OCI-LY3 (cell line): Measurements from ENCODE around the gene ITGB8.

Source experiments
- H2AFZ ChIP-seq: fragments of 200-600, 300-600 bp; shearing (Covaris generic); 2 replicates; pipeline ENCODE4 v1.6.0; 2014; ENCODE audit warnings: antibody characterized with exemption, low read depth, low read length
- H3K27ac ChIP-seq: fragments of 200-600, 300-600 bp; sonication (generic); 2 replicates; pipeline ENCODE4 v1.5.1; 2014; ENCODE audit warnings: mild to moderate bottlenecking, low read length, moderate library complexity, mixed read lengths
- H3K27me3 ChIP-seq: fragments of 200-600, 300-600 bp; sonication (generic); 2 replicates; pipeline ENCODE4 v1.6.1; 2014; ENCODE audit warnings: low read depth, low read length, mixed read lengths
- H3K36me3 ChIP-seq: fragments of 200-600, 300-600 bp; sonication (generic); replicated peaks from 2 replicates; pipeline ENCODE3; 2014; ENCODE audit warnings: low read depth, low read length, mixed read lengths
- H3K4me1 ChIP-seq: fragments of 300-600, 200-600 bp; sonication (generic); 2 replicates; pipeline ENCODE4 v1.6.1; 2014; ENCODE audit warnings: low read length, mixed read lengths
- H3K4me2 ChIP-seq: fragments of 200-600, 300-600 bp; sonication (generic); 2 replicates; pipeline ENCODE4 v1.6.1; 2014; ENCODE audit warnings: low read length, mixed read lengths
- H3K4me3 ChIP-seq: fragments of 300-600, 200-600 bp; sonication (generic); 2 replicates; pipeline ENCODE4 v1.5.1; 2014; ENCODE audit warnings: antibody characterized with exemption, mild to moderate bottlenecking, low read length, moderate library complexity
- H3K79me2 ChIP-seq: fragments of 300-600, 200-600 bp; shearing (Covaris generic); 2 replicates; pipeline ENCODE4 v1.6.1; 2014; ENCODE audit warnings: mild to moderate bottlenecking, low read length, mixed read lengths
- H3K9ac ChIP-seq: fragments of 300-600, 200-600 bp; shearing (Covaris generic); 2 replicates; pipeline ENCODE4 v1.6.0; 2014; ENCODE audit warnings: mild to moderate bottlenecking, low read length, moderate library complexity
- H3K9me3 ChIP-seq: fragments of 200-600, 300-600 bp; shearing (Covaris generic); 2 replicates; pipeline ENCODE4 v1.6.1; 2014; ENCODE audit warnings: low read length, mixed read lengths; ENCODE audit not compliant: insufficient read depth
- H4K20me1 ChIP-seq: fragments of 200-600, 300-600 bp; sonication (generic); 2 replicates; pipeline ENCODE4 v1.6.1; 2016; ENCODE audit warnings: low read length, mixed read lengths; ENCODE audit not compliant: insufficient read depth
- EZH2phosphoT487 ChIP-seq: fragments of 200-600 bp; shearing (Covaris generic); IDR thresholded peaks from 2 replicates; pipeline ENCODE4 v1.6.1; 2018; ENCODE audit warnings: antibody characterized with exemption, mixed run types, low read depth
- TF ChIP-seq, protein P1 (sequence below): fragments of 200-600, 300-600 bp; sonication (generic); IDR thresholded peaks from 2 replicates; pipeline ENCODE4 v1.5.1; 2014; ENCODE audit warnings: antibody characterized with exemption, low read length, low read depth

ITGB8 gene

DNA sequence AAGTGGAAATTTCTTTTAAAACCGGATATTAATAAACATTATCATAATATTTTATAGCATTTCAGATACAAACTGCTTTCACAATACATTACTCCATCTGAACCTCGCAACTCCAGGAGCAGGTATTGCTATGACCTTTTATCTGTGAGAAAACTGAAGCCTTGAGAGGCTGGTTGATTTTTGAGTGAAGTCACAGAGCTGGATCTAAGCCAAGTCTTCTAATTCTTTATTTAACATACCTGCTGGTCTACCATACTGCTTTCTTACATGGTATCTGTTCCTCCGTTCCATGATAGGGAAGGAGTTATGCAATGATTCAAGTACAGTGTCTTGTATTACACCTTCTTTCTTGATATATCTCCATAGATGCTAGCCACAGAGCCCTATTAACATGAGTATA lies 37.4 kb upstream of the ITGB8 start:
- TF ChIP-seq, protein P1, sequence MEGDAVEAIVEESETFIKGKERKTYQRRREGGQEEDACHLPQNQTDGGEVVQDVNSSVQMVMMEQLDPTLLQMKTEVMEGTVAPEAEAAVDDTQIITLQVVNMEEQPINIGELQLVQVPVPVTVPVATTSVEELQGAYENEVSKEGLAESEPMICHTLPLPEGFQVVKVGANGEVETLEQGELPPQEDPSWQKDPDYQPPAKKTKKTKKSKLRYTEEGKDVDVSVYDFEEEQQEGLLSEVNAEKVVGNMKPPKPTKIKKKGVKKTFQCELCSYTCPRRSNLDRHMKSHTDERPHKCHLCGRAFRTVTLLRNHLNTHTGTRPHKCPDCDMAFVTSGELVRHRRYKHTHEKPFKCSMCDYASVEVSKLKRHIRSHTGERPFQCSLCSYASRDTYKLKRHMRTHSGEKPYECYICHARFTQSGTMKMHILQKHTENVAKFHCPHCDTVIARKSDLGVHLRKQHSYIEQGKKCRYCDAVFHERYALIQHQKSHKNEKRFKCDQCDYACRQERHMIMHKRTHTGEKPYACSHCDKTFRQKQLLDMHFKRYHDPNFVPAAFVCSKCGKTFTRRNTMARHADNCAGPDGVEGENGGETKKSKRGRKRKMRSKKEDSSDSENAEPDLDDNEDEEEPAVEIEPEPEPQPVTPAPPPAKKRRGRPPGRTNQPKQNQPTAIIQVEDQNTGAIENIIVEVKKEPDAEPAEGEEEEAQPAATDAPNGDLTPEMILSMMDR, result no peak
- TF ChIP-seq EZH2phosphoT487, result no peak
- H3K9ac ChIP-seq, result no peak overlapping the region
- peaks cover 47% of the 10 kb centered on the region for H3K4me1 ChIP-seq
- H3K4me2 ChIP-seq, result no peak overlapping the region
- no peaks in the 10 kb centered on the region for H3K27me3 ChIP-seq
- H3K79me2 ChIP-seq, result no peaks in the 10 kb centered on the region
- H2AFZ ChIP-seq, result no peak overlapping the region
- H3K9me3 ChIP-seq, result 0 out of 2 replicates have a peak, but pooled peaks cover 3% of the 10 kb centered on the region
- no peak overlapping the region for H3K27ac ChIP-seq
- peaks cover 17% of the 10 kb centered on the region for H3K36me3 ChIP-seq
- H3K4me3 ChIP-seq, result no peak overlapping the region
- no peaks in the 10 kb centered on the region for H4K20me1 ChIP-seq

DNA sequence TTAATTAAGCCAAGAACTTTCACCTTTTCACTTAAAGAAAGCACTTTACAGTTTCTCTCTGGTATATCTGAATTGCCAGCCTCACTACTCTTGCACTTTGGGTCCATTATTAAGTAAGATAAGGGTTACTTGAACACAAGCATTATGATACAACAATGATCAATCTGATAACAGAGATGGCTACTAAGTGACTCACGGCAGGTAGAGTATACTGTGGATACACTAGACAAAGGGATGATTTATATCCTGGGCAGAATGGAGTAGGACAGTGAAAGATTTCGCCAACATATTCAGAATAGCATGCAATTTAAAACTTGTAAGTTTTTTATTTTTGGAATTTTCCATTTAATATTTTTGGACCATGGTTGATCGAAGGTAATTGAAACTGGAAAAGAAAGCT lies 34.3 kb upstream of the ITGB8 start:
- Histone ChIP-seq H3K4me3 (no peak overlapping the region), H2AFZ (no peak overlapping the region), H3K27me3 (no peaks in the 10 kb centered on the region), H3K4me2 (no peak overlapping the region), H3K9ac (no peak overlapping the region), H3K79me2 (no peaks in the 10 kb centered on the region), H3K4me1 (peaks cover 58% of the 10 kb centered on the region), H4K20me1 (no peaks in the 10 kb centered on the region), H3K36me3 (peaks cover 17% of the 10 kb centered on the region), H3K9me3 (0 out of 2 replicates have a peak, but pooled peaks cover 3% of the 10 kb centered on the region), H3K27ac (no peak overlapping the region)
- TF ChIP-seq, protein P1, result no peak
- no peak for TF ChIP-seq EZH2phosphoT487

DNA sequence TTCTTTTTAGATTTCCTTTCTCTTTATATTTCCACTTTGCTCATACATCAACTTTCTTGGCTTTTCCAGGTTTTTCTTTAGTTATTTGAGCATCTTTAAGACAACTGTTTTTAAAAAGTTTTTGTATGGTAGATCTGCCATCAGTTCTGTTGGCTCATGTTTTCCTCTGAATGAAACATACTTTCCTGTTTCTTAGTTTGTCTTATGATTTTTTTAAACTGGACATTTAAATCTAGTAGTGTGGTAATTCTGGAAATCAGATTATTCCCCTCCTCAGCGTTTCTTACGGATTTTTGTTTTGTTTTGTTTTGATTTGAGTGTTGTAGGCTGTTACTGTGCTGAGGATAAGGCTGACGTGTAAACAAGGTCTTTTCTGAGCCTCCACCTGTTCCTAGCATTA lies 33.8 kb upstream of the ITGB8 start:
- no peaks in the 10 kb centered on the region for H4K20me1 ChIP-seq
- H3K9ac ChIP-seq, result no peak overlapping the region
- no peak overlapping the region for H2AFZ ChIP-seq
- 0 out of 2 replicates have a peak, but pooled peaks cover 3% of the 10 kb centered on the region for H3K9me3 ChIP-seq
- TF ChIP-seq, protein P1, result no peak
- TF ChIP-seq EZH2phosphoT487, result no peak
- H3K4me2 ChIP-seq, result no peak overlapping the region
- no peaks in the 10 kb centered on the region for H3K79me2 ChIP-seq
- peaks cover 17% of the 10 kb centered on the region for H3K36me3 ChIP-seq
- H3K27ac ChIP-seq, result no peak overlapping the region
- no peak overlapping the region for H3K4me3 ChIP-seq
- peaks cover 58% of the 10 kb centered on the region for H3K4me1 ChIP-seq
- H3K27me3 ChIP-seq, result no peaks in the 10 kb centered on the region

DNA sequence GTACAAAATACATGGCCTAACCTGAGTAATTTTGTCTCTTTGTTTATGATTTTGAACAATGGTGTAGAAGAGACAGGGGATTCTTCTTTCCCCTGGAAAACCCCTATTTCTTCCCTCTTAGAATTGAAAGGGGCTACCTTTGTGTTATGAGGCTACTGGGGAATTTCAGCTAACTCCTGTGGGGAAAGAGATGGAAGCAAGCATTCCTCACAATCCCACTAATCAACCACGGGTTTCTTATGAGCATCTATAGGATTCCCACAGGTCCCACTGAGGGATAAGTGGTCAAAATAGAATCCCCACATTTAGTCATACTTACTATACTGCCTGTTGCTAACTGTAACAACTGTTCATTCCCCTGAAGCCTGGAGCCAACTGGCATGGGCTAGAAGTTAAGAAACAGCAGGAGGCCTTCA lies 32.2 kb upstream of the ITGB8 start:
- peak overlapping the region; percentile 79 for H3K27ac ChIP-seq
- H3K9me3 ChIP-seq, result 0 out of 2 replicates have a peak, but pooled peaks cover 3% of the 10 kb centered on the region
- H3K4me1 ChIP-seq, result peaks cover 66% of the 10 kb centered on the region
- H3K4me3 ChIP-seq, result peak overlapping the region; percentile 23; the same call in 1 of the 2 replicates
- no peak overlapping the region for H2AFZ ChIP-seq
- peak overlapping the region; percentile 53 for H3K9ac ChIP-seq
- H3K27me3 ChIP-seq, result no peaks in the 10 kb centered on the region
- H3K79me2 ChIP-seq, result no peaks in the 10 kb centered on the region
- TF ChIP-seq, protein P1, result no peak
- H3K36me3 ChIP-seq, result peaks cover 17% of the 10 kb centered on the region
- H3K4me2 ChIP-seq, result peak overlapping the region; percentile 62
- no peaks in the 10 kb centered on the region for H4K20me1 ChIP-seq
